T-helper 1 cell treated with Interleukin-12 subunit alpha and Interleukin-12 subunit beta and Interleukin-4 antibody, amounts not matched to agents 30 μg/mL and 1 μg/mL, for 36 hours (primary cell): ENCODE results near the gene SLC30A9.

Experiments
- H3K27ac Mint-ChIP-seq: one replicate; pipeline ENCODE4 v1.8.0; 2021; ENCODE audit warnings: mild to moderate bottlenecking, mixed read lengths
- H3K27me3 Mint-ChIP-seq: one replicate; pipeline ENCODE4 v1.8.0; 2021; ENCODE audit warnings: low read depth, mixed read lengths
- H3K36me3 Mint-ChIP-seq: one replicate; pipeline ENCODE4 v1.8.0; 2021; ENCODE audit warnings: low read depth, mixed read lengths
- H3K4me1 Mint-ChIP-seq: one replicate; pipeline ENCODE4 v1.8.0; 2021; ENCODE audit warnings: low read depth, mixed read lengths
- H3K4me3 Mint-ChIP-seq: one replicate; pipeline ENCODE4 v1.8.0; 2021; ENCODE audit warnings: mild to moderate bottlenecking, moderate library complexity, mixed read lengths
- H3K9me3 Mint-ChIP-seq: one replicate; pipeline ENCODE4 v1.8.0; 2021; ENCODE audit warnings: mixed read lengths

SLC30A9 gene

DNA sequence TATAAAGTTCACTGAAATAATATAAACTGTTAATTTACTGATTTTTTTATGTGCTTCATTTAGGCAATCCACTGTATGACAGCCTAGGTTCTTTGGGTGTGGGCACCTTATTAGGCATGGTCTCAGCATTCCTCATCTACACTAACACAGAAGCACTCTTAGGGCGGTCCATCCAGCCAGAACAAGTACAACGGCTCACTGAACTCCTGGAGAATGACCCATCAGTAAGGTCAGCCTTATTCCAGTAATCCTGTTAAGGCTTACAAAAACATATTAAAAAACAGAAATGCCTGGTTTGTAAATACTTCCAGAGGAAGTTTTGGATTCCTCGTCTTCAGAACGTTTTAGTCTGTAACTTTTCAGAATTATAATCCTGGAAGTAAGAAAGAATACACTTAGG lies 80.1 kb downstream of the SLC30A9 start:
- H3K4me1 Mint-ChIP-seq, result peaks cover 2% of the 10 kb centered on the region
- no peak overlapping the region for H3K4me3 Mint-ChIP-seq
- H3K9me3 Mint-ChIP-seq, result no peaks in the 10 kb centered on the region
- no peaks in the 10 kb centered on the region for H3K27me3 Mint-ChIP-seq
- H3K27ac Mint-ChIP-seq, result no peak overlapping the region
- peaks cover 9% of the 10 kb centered on the region for H3K36me3 Mint-ChIP-seq

DNA sequence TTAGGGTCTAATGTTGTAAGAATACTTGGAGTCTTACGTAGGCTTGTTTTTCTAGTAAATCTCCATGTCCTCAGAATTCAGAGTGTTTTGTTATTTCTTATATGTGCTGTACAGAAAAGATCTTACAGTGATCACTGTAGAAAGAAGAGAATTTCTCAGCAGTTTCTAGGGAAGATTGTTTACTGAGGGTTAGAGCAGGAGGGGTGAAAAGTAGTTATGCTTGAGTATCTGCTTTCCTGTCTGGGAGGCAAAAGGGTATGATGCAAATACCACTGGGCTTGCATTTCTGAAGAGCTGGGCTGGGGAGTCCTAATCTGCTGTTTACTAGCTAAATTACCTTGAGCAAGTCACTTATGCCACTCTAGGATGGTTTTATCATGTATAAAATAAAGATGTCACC lies 84.0 kb downstream of the SLC30A9 start:
- no peak overlapping the region for H3K4me3 Mint-ChIP-seq
- peaks cover 2% of the 10 kb centered on the region for H3K4me1 Mint-ChIP-seq
- H3K27me3 Mint-ChIP-seq, result no peaks in the 10 kb centered on the region
- H3K36me3 Mint-ChIP-seq, result peaks cover 16% of the 10 kb centered on the region
- H3K9me3 Mint-ChIP-seq, result no peaks in the 10 kb centered on the region
- H3K27ac Mint-ChIP-seq, result no peak overlapping the region

DNA sequence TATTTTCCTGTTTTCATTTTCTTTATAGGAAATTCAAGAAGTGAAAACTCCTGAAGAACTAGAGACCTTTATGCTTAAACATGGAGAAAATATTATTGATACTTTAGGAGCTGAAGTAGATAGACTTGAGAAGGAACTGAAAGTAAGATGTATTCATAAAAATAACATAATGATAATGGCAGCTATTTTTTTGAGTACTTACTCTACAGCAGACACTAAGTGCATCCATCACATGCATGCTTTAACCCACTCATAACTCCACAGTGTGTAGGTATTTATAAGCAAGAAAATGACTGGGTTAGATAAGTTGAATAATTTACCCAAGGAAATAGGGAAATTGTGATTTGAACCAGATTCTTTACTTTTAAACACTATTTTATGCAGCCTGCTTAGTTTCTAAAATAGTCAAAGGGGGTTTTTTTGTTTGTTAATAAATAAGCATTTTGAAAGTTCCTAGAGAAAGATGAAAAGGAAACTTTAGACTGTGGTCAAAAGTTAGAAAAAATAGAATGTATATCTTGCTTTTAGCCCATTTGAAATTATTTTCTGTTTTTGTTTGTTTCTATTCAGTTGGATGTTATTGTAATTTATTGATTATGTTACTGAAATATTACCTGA lies 88.0 kb downstream of the SLC30A9 start:
- H3K9me3 Mint-ChIP-seq, result no peaks in the 10 kb centered on the region
- H3K4me3 Mint-ChIP-seq, result no peak overlapping the region
- H3K27ac Mint-ChIP-seq, result no peak overlapping the region
- H3K27me3 Mint-ChIP-seq, result no peaks in the 10 kb centered on the region
- peaks cover 14% of the 10 kb centered on the region for H3K36me3 Mint-ChIP-seq
- H3K4me1 Mint-ChIP-seq, result peaks cover 2% of the 10 kb centered on the region

DNA sequence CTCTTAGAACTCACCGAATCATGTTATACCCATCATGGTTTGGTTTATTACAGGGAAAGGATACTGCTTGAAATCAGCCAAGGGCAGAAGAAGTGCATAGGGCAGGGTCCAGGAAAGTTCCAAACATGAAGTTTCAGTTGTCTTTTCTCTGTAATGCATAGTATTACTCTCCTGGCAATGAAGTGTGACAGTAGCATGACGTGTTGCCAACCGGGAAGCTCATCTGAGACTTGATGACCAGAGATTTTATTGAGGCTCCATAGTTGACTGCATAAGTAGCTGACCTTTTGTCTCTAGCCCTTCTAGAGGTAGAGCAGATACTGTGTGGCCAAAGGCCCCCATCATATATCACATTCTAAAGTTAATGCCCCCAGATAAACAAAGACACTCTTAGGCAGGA lies 90.0 kb downstream of the SLC30A9 start:
- no peaks in the 10 kb centered on the region for H3K9me3 Mint-ChIP-seq
- H3K36me3 Mint-ChIP-seq, result peaks cover 10% of the 10 kb centered on the region
- H3K27ac Mint-ChIP-seq, result no peak overlapping the region
- no peak overlapping the region for H3K4me3 Mint-ChIP-seq
- H3K4me1 Mint-ChIP-seq, result no peaks in the 10 kb centered on the region
- no peaks in the 10 kb centered on the region for H3K27me3 Mint-ChIP-seq

DNA sequence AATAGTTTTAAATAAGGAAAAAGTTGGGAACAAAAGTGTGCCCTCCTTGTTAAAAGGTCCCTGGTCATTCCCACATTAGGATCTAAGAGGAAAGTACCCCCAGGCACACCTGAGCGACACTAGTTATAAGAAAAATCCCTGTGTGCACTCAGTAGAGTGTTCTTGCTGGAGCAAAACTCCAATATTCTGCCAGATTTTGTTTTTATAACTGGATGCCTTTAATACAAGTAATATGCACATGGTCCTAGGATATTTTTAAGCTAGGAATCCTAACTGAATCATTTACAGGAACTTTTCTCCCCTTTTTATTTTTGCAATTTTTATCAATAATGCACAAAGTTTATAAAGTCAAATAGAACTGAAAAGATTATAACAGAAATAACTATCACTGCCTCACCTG lies 93.5 kb downstream of the SLC30A9 start:
- H3K27me3 Mint-ChIP-seq, result no peaks in the 10 kb centered on the region
- H3K27ac Mint-ChIP-seq, result no peak overlapping the region
- no peaks in the 10 kb centered on the region for H3K9me3 Mint-ChIP-seq
- peaks cover 7% of the 10 kb centered on the region for H3K36me3 Mint-ChIP-seq
- H3K4me1 Mint-ChIP-seq, result no peaks in the 10 kb centered on the region
- no peak overlapping the region for H3K4me3 Mint-ChIP-seq

DNA sequence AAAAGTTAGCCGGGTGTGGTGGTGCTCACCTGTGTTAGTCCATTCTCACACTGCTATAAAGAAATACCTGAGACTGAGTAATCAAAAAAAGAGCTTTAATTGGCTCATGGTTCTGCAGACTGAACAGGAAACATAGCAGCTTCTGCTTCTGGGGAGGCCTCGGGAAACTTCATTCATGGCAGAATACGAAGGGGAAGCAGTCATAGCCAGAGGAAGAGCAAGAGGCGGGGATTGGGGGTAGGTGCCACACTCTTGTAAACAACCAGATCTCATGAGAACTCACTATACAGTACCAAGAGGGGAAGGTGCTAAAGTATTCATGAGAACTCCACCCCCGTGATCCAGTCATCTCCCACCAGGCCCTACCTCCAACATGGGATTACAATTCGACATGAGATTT lies 98.1 kb downstream of the SLC30A9 start:
- Mint-ChIP-seq H3K9me3 (no peaks in the 10 kb centered on the region), H3K4me1 (no peaks in the 10 kb centered on the region), H3K36me3 (peaks cover 8% of the 10 kb centered on the region), H3K4me3 (no peak overlapping the region), H3K27ac (no peak overlapping the region), H3K27me3 (no peaks in the 10 kb centered on the region)

DNA sequence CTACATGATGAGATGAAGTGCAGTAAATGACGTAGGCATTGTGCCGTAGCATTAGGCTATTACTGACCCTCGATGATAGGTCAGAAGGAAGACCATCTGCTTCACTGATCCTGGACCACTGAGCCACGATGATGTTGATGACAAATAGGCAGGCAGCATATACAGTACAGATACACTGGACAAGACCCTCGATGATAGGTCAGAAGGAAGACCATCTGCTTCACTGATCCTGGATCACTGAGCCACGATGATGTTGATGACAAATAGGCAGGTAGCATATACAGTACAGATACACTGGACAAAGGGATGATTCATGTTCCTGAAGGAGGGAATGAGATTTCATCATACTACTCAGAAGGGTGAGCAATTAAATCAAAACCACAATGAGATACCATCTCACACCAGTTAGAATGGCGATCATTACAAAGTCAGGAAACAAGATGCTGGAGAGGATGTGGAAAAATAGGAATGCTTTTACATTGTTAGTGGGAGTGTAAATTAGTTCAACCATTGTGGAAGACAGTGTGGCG lies 111.2 kb downstream of the SLC30A9 start:
- Mint-ChIP-seq H3K27me3 (peaks cover 4% of the 10 kb centered on the region), H3K4me3 (no peak overlapping the region), H3K36me3 (no peaks in the 10 kb centered on the region), H3K27ac (no peak overlapping the region), H3K4me1 (no peaks in the 10 kb centered on the region), H3K9me3 (peaks cover 6% of the 10 kb centered on the region)

DNA sequence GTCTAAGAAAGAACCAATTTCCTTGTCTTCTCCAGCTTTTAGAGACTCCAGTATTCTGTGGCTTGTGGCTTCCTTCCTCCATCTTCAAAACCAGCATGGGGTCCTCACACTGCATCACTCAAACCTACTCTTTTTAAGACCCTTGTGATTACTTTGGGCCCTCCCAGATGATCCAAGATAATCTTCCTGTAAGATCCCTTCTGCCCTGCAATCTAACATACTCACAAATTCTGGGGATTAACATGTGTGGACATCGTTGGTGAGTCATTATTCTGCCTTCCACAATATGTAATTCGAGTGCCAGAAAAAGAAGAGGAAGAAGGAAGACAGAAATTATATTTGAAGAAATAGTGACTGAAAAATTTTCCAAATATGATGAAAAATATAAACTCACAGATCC lies 114.2 kb downstream of the SLC30A9 start:
- Mint-ChIP-seq H3K36me3 (no peaks in the 10 kb centered on the region), H3K4me1 (no peaks in the 10 kb centered on the region), H3K9me3 (peaks cover 6% of the 10 kb centered on the region), H3K27me3 (peaks cover 4% of the 10 kb centered on the region), H3K4me3 (no peak overlapping the region), H3K27ac (no peak overlapping the region)

DNA sequence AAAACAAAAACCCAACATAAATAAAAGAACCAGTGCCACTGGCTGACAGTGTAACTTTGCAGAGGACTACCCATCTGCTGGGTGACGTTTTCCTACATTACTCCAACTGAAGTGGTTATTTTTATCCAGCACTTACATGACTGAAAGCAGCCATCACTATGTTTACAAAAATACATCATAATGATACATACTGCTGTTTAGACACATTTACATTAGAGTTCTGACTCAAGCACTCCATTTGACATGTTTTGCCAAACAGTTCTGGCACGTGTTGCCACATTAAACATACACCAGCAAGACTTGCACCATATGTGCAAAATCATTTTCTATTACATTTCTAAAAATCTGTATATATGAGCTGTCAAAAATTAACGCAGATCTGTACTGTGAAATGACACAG lies 122.5 kb downstream of the SLC30A9 start:
- Mint-ChIP-seq H3K36me3 (no peaks in the 10 kb centered on the region), H3K27me3 (peaks cover 8% of the 10 kb centered on the region)

DNA sequence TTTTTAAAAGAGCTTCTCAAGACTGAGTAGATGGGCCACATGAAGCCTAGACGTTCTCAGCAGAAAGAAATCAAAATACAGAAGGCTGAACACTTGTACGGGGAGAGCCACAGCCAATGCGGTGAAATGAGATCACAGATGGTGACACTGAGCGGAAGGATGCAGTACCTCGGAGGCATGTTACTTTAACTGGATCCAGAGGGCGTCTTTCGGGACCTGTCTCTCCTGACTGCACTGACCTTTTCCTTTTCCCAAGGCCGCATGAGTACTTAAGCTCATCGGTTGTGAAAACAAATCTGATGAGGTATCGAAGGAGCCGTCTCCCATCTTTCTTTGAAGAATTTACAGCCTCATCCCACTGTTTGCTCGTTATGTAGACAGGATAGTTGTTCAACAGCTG lies 129.6 kb downstream of the SLC30A9 start:
- H3K9me3 Mint-ChIP-seq, result no peaks in the 10 kb centered on the region
- no peaks in the 10 kb centered on the region for H3K4me1 Mint-ChIP-seq
- H3K27ac Mint-ChIP-seq, result no peak overlapping the region
- H3K27me3 Mint-ChIP-seq, result no peaks in the 10 kb centered on the region
- H3K4me3 Mint-ChIP-seq, result no peak overlapping the region
- no peaks in the 10 kb centered on the region for H3K36me3 Mint-ChIP-seq

More for the DNA sequence above, 122.5 kb downstream of the SLC30A9 start:
- H3K4me3 Mint-ChIP-seq, result no peak overlapping the region
- no peak overlapping the region for H3K27ac Mint-ChIP-seq
- H3K9me3 Mint-ChIP-seq, result no peaks in the 10 kb centered on the region
- no peaks in the 10 kb centered on the region for H3K4me1 Mint-ChIP-seq

DNA sequence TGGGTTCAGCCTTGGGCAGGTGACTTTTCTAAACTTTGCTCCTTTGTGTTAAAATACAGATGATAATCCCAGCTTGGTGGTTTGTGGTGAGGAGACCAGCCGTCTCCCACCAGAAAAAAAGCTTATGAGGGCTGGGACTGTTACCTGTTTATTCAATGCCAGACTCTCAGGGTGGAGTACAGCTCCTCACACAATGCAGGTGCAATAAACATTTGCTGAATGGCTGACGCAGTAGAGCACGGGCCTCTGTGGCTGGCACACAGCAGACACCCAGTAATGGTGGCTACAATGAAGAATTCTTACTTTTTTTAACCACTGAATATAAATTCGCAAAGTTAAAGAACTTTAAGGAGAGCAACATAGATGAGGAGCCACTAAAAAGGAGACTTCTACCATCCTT lies 131.9 kb downstream of the SLC30A9 start:
- Mint-ChIP-seq H3K4me3 (no peak overlapping the region), H3K27me3 (no peaks in the 10 kb centered on the region), H3K36me3 (no peaks in the 10 kb centered on the region), H3K4me1 (no peaks in the 10 kb centered on the region), H3K27ac (no peak overlapping the region), H3K9me3 (no peaks in the 10 kb centered on the region)

DNA sequence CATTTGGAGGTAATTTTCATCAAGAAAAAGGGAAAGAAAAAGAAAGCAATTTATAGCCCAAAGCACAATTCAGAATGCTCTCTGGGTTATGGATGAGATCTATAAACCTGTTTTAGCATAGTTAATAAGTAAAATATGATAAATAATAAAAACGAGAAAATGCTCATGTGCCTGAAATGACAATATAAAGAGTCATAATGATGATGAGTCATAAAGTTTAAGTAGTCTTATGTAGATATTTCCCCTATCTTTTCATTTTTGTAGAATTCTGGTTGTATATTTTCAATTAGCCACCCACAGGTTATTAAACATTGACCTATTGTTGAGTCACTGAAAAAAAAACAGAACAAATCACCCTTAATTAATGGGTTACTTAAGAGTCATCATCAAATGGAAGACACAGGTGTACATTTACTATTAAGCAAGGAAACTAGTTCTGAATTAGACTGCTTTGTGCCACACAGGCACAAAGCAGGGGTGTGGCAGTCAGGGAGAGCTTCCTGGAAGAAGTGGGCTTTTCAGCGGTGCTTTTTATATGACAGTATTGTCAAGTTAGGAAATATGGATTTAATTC lies 132.8 kb downstream of the SLC30A9 start:
- no peaks in the 10 kb centered on the region for H3K36me3 Mint-ChIP-seq
- no peak overlapping the region for H3K4me3 Mint-ChIP-seq
- H3K4me1 Mint-ChIP-seq, result no peaks in the 10 kb centered on the region
- H3K27me3 Mint-ChIP-seq, result no peaks in the 10 kb centered on the region
- H3K27ac Mint-ChIP-seq, result no peak overlapping the region
- no peaks in the 10 kb centered on the region for H3K9me3 Mint-ChIP-seq

DNA sequence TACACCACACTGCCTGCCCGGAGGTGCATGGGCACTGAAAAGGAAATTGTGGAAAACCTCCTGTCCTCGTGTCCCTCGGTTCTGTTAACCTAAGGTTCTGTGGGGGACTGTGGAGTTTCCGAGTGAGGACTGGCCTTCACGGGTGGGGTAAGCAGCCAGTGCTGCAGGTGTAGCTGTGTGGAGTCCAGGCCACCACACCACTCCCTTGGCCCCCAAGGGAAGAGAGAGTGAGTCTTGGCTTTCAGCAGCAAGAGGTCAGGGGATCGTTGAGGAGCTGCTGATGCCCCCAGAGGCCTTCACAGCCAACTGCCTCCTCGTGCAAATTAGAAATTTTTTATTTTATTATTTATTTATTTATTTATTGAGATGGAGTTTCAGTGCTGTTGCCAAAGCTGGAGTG lies 141.8 kb downstream of the SLC30A9 start:
- Mint-ChIP-seq H3K27me3 (no peaks in the 10 kb centered on the region), H3K9me3 (no peaks in the 10 kb centered on the region), H3K4me3 (no peak overlapping the region), H3K36me3 (no peaks in the 10 kb centered on the region), H3K4me1 (no peaks in the 10 kb centered on the region), H3K27ac (no peak overlapping the region)

DNA sequence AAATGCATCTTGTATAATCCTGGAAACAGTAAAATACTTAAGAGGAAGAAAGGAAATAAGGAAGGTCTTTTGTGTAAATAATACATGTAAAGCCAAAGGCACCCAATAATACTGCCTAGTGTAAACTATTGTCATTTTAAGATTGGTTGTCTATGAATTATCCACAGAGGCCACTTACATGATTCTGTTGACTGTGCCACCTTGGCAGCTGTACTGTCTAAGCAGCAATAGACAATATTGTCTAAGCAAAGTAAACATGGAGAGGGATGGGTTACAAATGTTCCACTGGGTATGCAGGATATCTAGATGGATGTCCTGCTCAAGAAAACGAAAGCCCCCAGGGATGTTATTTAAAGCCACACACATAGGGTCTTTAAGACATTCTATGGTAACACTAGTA lies 142.7 kb downstream of the SLC30A9 start:
- H3K27ac Mint-ChIP-seq, result no peak overlapping the region
- H3K27me3 Mint-ChIP-seq, result no peaks in the 10 kb centered on the region
- no peaks in the 10 kb centered on the region for H3K36me3 Mint-ChIP-seq
- no peaks in the 10 kb centered on the region for H3K4me1 Mint-ChIP-seq
- H3K9me3 Mint-ChIP-seq, result no peaks in the 10 kb centered on the region
- no peak overlapping the region for H3K4me3 Mint-ChIP-seq

DNA sequence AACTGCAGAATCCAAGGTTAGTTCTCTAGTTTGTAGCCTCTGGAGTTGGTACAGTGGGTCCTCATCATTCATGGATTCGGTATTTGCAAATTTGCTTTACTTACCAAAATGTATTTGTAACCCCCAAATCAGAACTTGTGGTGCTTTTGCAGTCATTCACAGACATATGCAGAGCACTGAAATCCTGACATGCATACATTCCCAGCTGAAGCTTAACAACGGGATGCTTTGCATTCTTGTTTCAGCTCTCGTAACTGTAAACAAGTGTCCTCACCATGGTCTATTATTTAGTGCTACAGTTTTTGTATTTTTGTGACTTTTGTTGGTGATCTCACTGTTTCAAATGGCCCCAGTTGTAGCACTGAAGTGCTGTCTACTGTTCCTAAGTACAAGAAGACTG lies 146.0 kb downstream of the SLC30A9 start:
- H3K36me3 Mint-ChIP-seq, result no peaks in the 10 kb centered on the region
- H3K4me3 Mint-ChIP-seq, result no peak overlapping the region
- H3K4me1 Mint-ChIP-seq, result no peaks in the 10 kb centered on the region
- no peaks in the 10 kb centered on the region for H3K9me3 Mint-ChIP-seq
- H3K27me3 Mint-ChIP-seq, result no peaks in the 10 kb centered on the region
- no peak overlapping the region for H3K27ac Mint-ChIP-seq
